SK-N-SH treated with all-trans-retinoic acid at 6 μM for 48 hours (cell line): ENCODE data around the gene LRIT2.

Experiments
- ATAC-seq: fragments of 200-7000 bp; cut with Tn5 transposase; 3 replicates; pipeline ENCODE4 v1.9.1; 2020; ENCODE audit warnings: mild to moderate bottlenecking, moderate library complexity
- ARNTL ChIP-seq: fragments of 450-650 bp; formaldehyde crosslinking; IDR thresholded peaks from 2 replicates; pipeline ENCODE4 v1.5.0; 2020; ENCODE audit warnings: low read depth, mild to moderate bottlenecking, moderate library complexity, borderline replicate concordance
- BACH2 ChIP-seq: fragments of 250-450 bp; sonication (Bioruptor Pico); IDR thresholded peaks from 2 replicates; pipeline ENCODE4 v1.9.0; 2021; ENCODE audit warnings: mild to moderate bottlenecking, borderline replicate concordance
- GLIS3 ChIP-seq: fragments of 250-450 bp; sonication (Bioruptor Pico); IDR thresholded peaks from 2 replicates; pipeline ENCODE4 v1.5.0; 2020; ENCODE audit warnings: mild to moderate bottlenecking, moderate library complexity
- ISL1 ChIP-seq: fragments of 250-450 bp; sonication (Bioruptor Pico); IDR thresholded peaks from 2 replicates; pipeline ENCODE4 v2.1.2; 2022; ENCODE audit warnings: mild to moderate bottlenecking, moderate library complexity
- OSR1 ChIP-seq: fragments of 250-450 bp; sonication (Bioruptor Pico); IDR thresholded peaks from 2 replicates; pipeline ENCODE4 v1.8.0; 2022; ENCODE audit warnings: moderate library complexity, mild to moderate bottlenecking, inconsistent platforms
- SNAI2 ChIP-seq: fragments of 250-450 bp; sonication (Bioruptor Pico); IDR thresholded peaks from 2 replicates; pipeline ENCODE4 v1.5.0; 2020; ENCODE audit warnings: mild to moderate bottlenecking, moderate library complexity
- TCF4 ChIP-seq: fragments of 250-450 bp; sonication (Bioruptor Pico); IDR thresholded peaks from 2 replicates; pipeline ENCODE4 v1.8.0; 2021; ENCODE audit warnings: mild to moderate bottlenecking, moderate library complexity, borderline replicate concordance
- ZC3H10 ChIP-seq: fragments of 250-450 bp; sonication (Bioruptor Pico); IDR thresholded peaks from 2 replicates; pipeline ENCODE4 v1.5.1; 2021; ENCODE audit warnings: mild to moderate bottlenecking, moderate library complexity
- ZFP3 ChIP-seq: fragments of 250-450 bp; sonication (Bioruptor Pico); IDR thresholded peaks from 2 replicates; pipeline ENCODE4 v1.5.0; 2020; ENCODE audit warnings: mild to moderate bottlenecking, moderate library complexity
- ZFP30 ChIP-seq: fragments of 450-650 bp; formaldehyde crosslinking; IDR thresholded peaks from 2 replicates; pipeline ENCODE4 v1.5.0; 2022; ENCODE audit warnings: mild to moderate bottlenecking, moderate library complexity
- ZNF565 ChIP-seq: fragments of 450-650 bp; formaldehyde crosslinking; conservative IDR thresholded peaks from 2 replicates; pipeline ENCODE4 v1.5.0; 2020; ENCODE audit warnings: low read depth, mild to moderate bottlenecking, moderate library complexity
- ZNF70 ChIP-seq: fragments of 450-650 bp; formaldehyde crosslinking; IDR thresholded peaks from 2 replicates; pipeline ENCODE4 v1.5.0; 2020; ENCODE audit warnings: mild to moderate bottlenecking, moderate library complexity
- TF ChIP-seq, protein P1 (sequence below): fragments of 250-450 bp; sonication (Bioruptor Pico); IDR thresholded peaks from 2 replicates; pipeline ENCODE4 v1.5.0; 2020; ENCODE audit warnings: mild to moderate bottlenecking, moderate library complexity
- TF ChIP-seq, protein P2 (sequence below): fragments of 250-450 bp; sonication (Bioruptor Pico); IDR thresholded peaks from 2 replicates; pipeline ENCODE4 v1.8.0; 2021; ENCODE audit warnings: low read depth, mild to moderate bottlenecking, moderate library complexity, borderline replicate concordance
- TF ChIP-seq, protein P3 (sequence below): fragments of 250-450 bp; sonication (Bioruptor Pico); IDR thresholded peaks from 2 replicates; pipeline ENCODE4 v1.5.1; 2020; ENCODE audit warnings: low read depth, mild to moderate bottlenecking, moderate library complexity
- TF ChIP-seq, protein P4 (sequence below): fragments of 250-450 bp; sonication (Bioruptor Pico); IDR thresholded peaks from 2 replicates; pipeline ENCODE4 v1.8.0; 2020; ENCODE audit warnings: mild to moderate bottlenecking, moderate library complexity, borderline replicate concordance

Gene LRIT2

DNA sequence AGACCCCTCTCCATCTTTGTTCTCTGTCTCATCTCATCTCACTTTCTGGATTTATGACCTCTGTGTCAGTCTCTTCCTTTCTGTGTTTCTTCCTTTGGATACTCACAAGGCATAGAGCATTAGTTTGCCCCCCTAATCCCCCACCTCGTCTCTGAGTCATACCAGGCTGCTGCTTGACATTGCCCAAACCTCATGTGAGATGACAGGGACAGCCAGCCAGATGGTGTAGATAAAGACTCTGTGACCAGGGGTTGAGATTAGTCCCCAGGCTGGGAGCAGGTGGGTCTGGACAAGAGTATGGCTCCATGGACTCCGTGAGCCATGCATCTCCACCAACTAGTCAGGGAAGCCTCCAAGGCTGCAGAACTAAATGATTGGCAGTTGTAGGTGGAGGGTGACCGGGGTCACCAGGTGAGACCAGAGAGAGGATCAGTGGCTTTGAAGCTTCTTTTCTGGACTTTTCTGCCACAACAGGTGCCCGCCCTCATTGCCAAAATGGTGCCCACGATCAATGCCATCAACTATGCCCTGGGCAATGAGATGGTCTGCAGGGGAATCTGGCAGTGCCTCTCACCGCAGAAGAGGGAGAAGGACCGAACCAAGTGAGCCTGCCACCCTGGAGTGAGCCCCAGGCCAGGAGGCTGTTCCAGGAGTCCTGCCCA, 32.8 kb upstream of the LRIT2 start:
- no peak for ATAC-seq
- no peak for TF ChIP-seq ZFP30 (CRISPR knock-in tag)
- no peak for TF ChIP-seq ZNF565 (CRISPR knock-in tag)
- no peak for TF ChIP-seq ISL1 (CRISPR knock-in tag)
- TF ChIP-seq, protein P1, sequence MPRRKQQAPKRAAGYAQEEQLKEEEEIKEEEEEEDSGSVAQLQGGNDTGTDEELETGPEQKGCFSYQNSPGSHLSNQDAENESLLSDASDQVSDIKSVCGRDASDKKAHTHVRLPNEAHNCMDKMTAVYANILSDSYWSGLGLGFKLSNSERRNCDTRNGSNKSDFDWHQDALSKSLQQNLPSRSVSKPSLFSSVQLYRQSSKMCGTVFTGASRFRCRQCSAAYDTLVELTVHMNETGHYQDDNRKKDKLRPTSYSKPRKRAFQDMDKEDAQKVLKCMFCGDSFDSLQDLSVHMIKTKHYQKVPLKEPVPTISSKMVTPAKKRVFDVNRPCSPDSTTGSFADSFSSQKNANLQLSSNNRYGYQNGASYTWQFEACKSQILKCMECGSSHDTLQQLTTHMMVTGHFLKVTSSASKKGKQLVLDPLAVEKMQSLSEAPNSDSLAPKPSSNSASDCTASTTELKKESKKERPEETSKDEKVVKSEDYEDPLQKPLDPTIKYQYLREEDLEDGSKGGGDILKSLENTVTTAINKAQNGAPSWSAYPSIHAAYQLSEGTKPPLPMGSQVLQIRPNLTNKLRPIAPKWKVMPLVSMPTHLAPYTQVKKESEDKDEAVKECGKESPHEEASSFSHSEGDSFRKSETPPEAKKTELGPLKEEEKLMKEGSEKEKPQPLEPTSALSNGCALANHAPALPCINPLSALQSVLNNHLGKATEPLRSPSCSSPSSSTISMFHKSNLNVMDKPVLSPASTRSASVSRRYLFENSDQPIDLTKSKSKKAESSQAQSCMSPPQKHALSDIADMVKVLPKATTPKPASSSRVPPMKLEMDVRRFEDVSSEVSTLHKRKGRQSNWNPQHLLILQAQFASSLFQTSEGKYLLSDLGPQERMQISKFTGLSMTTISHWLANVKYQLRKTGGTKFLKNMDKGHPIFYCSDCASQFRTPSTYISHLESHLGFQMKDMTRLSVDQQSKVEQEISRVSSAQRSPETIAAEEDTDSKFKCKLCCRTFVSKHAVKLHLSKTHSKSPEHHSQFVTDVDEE (CRISPR knock-in tag): no peak
- no peak for TF ChIP-seq SNAI2 (CRISPR knock-in tag)
- no peak for TF ChIP-seq ZC3H10 (CRISPR knock-in tag)
- no peak for TF ChIP-seq ZFP3 (CRISPR knock-in tag)
- TF ChIP-seq GLIS3: no peak
- no peak for TF ChIP-seq OSR1 (CRISPR knock-in tag)
- TF ChIP-seq, protein P2, sequence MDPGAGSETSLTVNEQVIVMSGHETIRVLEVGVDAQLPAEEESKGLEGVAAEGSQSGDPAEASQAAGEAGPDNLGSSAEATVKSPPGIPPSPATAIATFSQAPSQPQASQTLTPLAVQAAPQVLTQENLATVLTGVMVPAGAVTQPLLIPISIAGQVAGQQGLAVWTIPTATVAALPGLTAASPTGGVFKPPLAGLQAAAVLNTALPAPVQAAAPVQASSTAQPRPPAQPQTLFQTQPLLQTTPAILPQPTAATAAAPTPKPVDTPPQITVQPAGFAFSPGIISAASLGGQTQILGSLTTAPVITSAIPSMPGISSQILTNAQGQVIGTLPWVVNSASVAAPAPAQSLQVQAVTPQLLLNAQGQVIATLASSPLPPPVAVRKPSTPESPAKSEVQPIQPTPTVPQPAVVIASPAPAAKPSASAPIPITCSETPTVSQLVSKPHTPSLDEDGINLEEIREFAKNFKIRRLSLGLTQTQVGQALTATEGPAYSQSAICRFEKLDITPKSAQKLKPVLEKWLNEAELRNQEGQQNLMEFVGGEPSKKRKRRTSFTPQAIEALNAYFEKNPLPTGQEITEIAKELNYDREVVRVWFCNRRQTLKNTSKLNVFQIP (CRISPR knock-in tag): no peak
- TF ChIP-seq, protein P3, sequence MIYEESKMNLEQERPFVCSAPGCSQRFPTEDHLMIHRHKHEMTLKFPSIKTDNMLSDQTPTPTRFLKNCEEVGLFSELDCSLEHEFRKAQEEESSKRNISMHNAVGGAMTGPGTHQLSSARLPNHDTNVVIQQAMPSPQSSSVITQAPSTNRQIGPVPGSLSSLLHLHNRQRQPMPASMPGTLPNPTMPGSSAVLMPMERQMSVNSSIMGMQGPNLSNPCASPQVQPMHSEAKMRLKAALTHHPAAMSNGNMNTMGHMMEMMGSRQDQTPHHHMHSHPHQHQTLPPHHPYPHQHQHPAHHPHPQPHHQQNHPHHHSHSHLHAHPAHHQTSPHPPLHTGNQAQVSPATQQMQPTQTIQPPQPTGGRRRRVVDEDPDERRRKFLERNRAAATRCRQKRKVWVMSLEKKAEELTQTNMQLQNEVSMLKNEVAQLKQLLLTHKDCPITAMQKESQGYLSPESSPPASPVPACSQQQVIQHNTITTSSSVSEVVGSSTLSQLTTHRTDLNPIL (CRISPR knock-in tag): no peak
- TF ChIP-seq ZNF70 (CRISPR knock-in tag): no peak
- TF ChIP-seq, protein P4, sequence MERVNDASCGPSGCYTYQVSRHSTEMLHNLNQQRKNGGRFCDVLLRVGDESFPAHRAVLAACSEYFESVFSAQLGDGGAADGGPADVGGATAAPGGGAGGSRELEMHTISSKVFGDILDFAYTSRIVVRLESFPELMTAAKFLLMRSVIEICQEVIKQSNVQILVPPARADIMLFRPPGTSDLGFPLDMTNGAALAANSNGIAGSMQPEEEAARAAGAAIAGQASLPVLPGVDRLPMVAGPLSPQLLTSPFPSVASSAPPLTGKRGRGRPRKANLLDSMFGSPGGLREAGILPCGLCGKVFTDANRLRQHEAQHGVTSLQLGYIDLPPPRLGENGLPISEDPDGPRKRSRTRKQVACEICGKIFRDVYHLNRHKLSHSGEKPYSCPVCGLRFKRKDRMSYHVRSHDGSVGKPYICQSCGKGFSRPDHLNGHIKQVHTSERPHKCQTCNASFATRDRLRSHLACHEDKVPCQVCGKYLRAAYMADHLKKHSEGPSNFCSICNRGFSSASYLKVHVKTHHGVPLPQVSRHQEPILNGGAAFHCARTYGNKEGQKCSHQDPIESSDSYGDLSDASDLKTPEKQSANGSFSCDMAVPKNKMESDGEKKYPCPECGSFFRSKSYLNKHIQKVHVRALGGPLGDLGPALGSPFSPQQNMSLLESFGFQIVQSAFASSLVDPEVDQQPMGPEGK (CRISPR knock-in tag): no peak
- no peak for TF ChIP-seq ARNTL (CRISPR knock-in tag)
- no peak for TF ChIP-seq TCF4 (CRISPR knock-in tag)

DNA sequence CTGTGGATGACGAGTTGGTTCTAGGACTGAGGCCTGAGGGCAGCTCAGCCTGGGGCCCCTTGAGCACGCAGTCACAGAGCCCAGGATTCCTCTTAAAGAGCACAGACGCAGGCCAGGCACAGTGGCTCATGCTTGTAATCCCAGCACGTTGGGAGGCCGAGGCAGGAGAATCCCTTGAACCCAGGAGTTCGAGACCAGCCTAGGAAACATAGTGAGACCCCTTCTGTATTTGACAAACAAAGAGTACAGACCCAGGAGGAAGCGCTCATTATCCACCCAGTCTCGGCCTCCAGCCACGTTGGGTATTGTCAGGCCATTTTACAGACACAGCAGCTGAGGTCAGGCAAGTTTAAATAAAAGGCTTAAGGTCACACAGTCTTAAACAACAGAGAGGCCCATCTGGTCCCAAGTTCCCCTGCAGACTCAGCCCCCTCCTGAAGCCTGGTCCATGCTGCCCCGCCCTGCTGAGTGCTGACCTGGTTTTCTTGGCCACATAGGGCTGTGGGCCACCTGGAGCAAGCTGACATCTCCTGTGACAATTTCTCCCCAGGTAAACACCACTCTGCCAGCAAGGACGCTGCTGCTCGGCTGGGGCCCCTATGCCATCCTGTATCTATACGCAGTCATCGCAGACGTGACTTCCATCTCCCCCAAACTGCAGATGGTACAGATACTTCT, 32.1 kb upstream of the LRIT2 start:
- no peak for TF ChIP-seq ZNF70 (CRISPR knock-in tag)
- TF ChIP-seq, protein P1 (CRISPR knock-in tag): no peak
- TF ChIP-seq ZFP30 (CRISPR knock-in tag): no peak
- TF ChIP-seq, protein P2 (CRISPR knock-in tag): no peak
- no peak for TF ChIP-seq GLIS3
- no peak for TF ChIP-seq ARNTL (CRISPR knock-in tag)
- no peak for TF ChIP-seq ZNF565 (CRISPR knock-in tag)
- no peak for TF ChIP-seq BACH2 (CRISPR knock-in tag)
- TF ChIP-seq, all 23 proteins: peak for 0
- ATAC-seq: no peak
